Testis (tissue), 3 donors: ENCODE results near the gene ADAMTS7. TPM values are rescaled to one million over a fixed set of nuclear protein-coding genes. Genes with fewer than 3 reads are reported as not detected.
"Not testable (repeated sequence)": the region's sequence is repeated elsewhere in the genome, so short reads cannot be mapped to it uniquely, and the experiment has no call there.

Source experiments
- DNase-seq: peaks from one replicate; pipeline ENCODE4 v3.0.0-alpha.2; 2019
- H3K27ac ChIP-seq, 2 donors: fragments of 200-600 bp; sonication (generic); one replicate each; pipeline ENCODE4 v1.5.1; 2019
- H3K27me3 ChIP-seq: fragments of 200-600 bp; sonication (generic); one replicate; pipeline ENCODE4 v1.5.1; 2019
- H3K36me3 ChIP-seq: fragments of 200-600 bp; sonication (generic); one replicate; pipeline ENCODE4 v1.5.1; 2017; ENCODE audit warnings: low read depth; ENCODE audit errors: missing control alignments
- H3K4me1 ChIP-seq: fragments of 200-600 bp; sonication (generic); one replicate; pipeline ENCODE4 v1.5.1; 2019
- H3K4me3 ChIP-seq, 2 donors: fragments of 200-600 bp; sonication (generic); one replicate each; pipeline ENCODE4 v1.5.1; 2017 to 2019
- H3K9me3 ChIP-seq: fragments of 200-600 bp; sonication (generic); one replicate; pipeline ENCODE4 v1.5.1; 2017
- POLR2A ChIP-seq: fragments of 450-650 bp; IDR thresholded peaks from one replicate; pipeline ENCODE4 v1.6.1; 2017; ENCODE audit warnings: antibody characterized with exemption, mild to moderate bottlenecking, moderate library complexity
- WGBS, 2 donors: methylation state at CpG; one replicate each; pipeline ENCODE4 v1.1.5; 2018; 5-methylcytosine and 5-hydroxymethylcytosine counted together
- intact Hi-C: fragments of 100-400 bp; cut with DNase I; formaldehyde crosslinking; loops from one replicate; pipeline ENCODE4 v1.15.1; 2023; ENCODE audit warnings: low total_unique reads
- polyA plus RNA-seq: library from polyadenylated mRNA; stranded (reverse); fragments of 350-450 nt; fragmentation: Illumina TruSeq; extraction: RNeasy Lipid Tissue Mini Kit (QIAGEN cat#74804); gene quantifications from one replicate; pipeline ENCODE4 v1.2.3, GENCODE V29; 2014; ENCODE audit warnings: low read depth, low replicate concordance; ENCODE audit not compliant: insufficient read depth
- total RNA-seq, 2 donors: library from RNA; depleted of rRNA; stranded (reverse); fragments of >200 nt; gene quantifications; one replicate each; pipeline ENCODE4 v1.2.3, GENCODE V29; 2016
- TF ChIP-seq, protein P1 (sequence below), 3 experiments: fragments of 450-650 bp in 2 of 3; fragments of 200-600 bp in 1 of 3; sonication (generic) in 1 of 3; IDR thresholded peaks; one replicate each; pipeline ENCODE4 v1.5.1; 2016 to 2019; ENCODE audit warnings: antibody characterized with exemption in 3 of 3, mild to moderate bottlenecking in 2 of 3, moderate library complexity in 1 of 3

ADAMTS7 gene
- total and polyA plus RNA-seq, 3 donors from 2014 or later, result 5.7 to 11.9 (median 11.6) TPM

GRCh38 chr15:78788016-78788660, 23.1 kb downstream of the ADAMTS7 start:
- intact Hi-C loops, result no loop called here
- H3K4me3 ChIP-seq, result no peak overlapping the region
- 91% methylated on average over 14 of the region's 14 CpGs for WGBS, 2 donors
- no peak for DNase-seq
- no peaks in the 10 kb centered on the region for H3K27me3 ChIP-seq
- no peak overlapping the region for H3K27ac ChIP-seq
- no peaks in the 10 kb centered on the region for H3K36me3 ChIP-seq
- no peaks in the 10 kb centered on the region for H3K9me3 ChIP-seq
- TF ChIP-seq, protein P1, sequence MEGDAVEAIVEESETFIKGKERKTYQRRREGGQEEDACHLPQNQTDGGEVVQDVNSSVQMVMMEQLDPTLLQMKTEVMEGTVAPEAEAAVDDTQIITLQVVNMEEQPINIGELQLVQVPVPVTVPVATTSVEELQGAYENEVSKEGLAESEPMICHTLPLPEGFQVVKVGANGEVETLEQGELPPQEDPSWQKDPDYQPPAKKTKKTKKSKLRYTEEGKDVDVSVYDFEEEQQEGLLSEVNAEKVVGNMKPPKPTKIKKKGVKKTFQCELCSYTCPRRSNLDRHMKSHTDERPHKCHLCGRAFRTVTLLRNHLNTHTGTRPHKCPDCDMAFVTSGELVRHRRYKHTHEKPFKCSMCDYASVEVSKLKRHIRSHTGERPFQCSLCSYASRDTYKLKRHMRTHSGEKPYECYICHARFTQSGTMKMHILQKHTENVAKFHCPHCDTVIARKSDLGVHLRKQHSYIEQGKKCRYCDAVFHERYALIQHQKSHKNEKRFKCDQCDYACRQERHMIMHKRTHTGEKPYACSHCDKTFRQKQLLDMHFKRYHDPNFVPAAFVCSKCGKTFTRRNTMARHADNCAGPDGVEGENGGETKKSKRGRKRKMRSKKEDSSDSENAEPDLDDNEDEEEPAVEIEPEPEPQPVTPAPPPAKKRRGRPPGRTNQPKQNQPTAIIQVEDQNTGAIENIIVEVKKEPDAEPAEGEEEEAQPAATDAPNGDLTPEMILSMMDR (IDR thresholded peaks at IDR 0.05), result no peak
- no peak for TF ChIP-seq POLR2A
- H3K4me1 ChIP-seq, result no peaks in the 10 kb centered on the region

GRCh38 chr15:78782402-78782801, 28.9 kb downstream of the ADAMTS7 start:
- H3K27ac ChIP-seq, H3K27me3 ChIP-seq, H3K9me3 ChIP-seq, H3K4me3 ChIP-seq, DNase-seq, intact Hi-C loops, H3K4me1 ChIP-seq, H3K36me3 ChIP-seq: not testable (repeated sequence)
- 83 to 100% methylated on average over 1 to 2 of the region's 2 CpGs for WGBS, 2 donors

GRCh38 chr15:78781381-78781780, 29.9 kb downstream of the ADAMTS7 start:
- H3K27me3 ChIP-seq, H3K27ac ChIP-seq, intact Hi-C loops, H3K36me3 ChIP-seq, H3K4me1 ChIP-seq, H3K9me3 ChIP-seq, DNase-seq, H3K4me3 ChIP-seq: not testable (repeated sequence)
- 55 to 80% methylated on average over 1 to 4 of the region's 4 CpGs for WGBS, 2 donors

GRCh38 chr15:78779975-78780374, 31.3 kb downstream of the ADAMTS7 start:
- H3K27me3 ChIP-seq, H3K4me3 ChIP-seq, H3K27ac ChIP-seq, H3K9me3 ChIP-seq, H3K4me1 ChIP-seq, intact Hi-C loops, H3K36me3 ChIP-seq, DNase-seq: not testable (repeated sequence)
- whole genome bisulfite sequencing, 2 donors, result 50% methylated on average over 4 of the region's 9 CpGs; no CpG with 5 or more reads in 1 of the 2 donors

GRCh38 chr15:78779176-78779785, 32.0 kb downstream of the ADAMTS7 start:
- H3K27ac ChIP-seq, DNase-seq, H3K4me1 ChIP-seq, H3K27me3 ChIP-seq, H3K4me3 ChIP-seq, H3K9me3 ChIP-seq, H3K36me3 ChIP-seq, intact Hi-C loops: not testable (repeated sequence)
- 84 to 85% methylated on average over 4 to 11 of the region's 11 CpGs for WGBS, 2 donors

GRCh38 chr15:78778422-78778821, 32.8 kb downstream of the ADAMTS7 start:
- Histone ChIP-seq H3K4me1 (no peaks in the 10 kb centered on the region), H3K4me3 (no peak overlapping the region), H3K27ac (no peak overlapping the region), H3K9me3 (no peaks in the 10 kb centered on the region), H3K27me3 (no peaks in the 10 kb centered on the region), H3K36me3 (no peaks in the 10 kb centered on the region)
- 72 to 100% methylated on average over 3 to 5 of the region's 5 CpGs for WGBS, 2 donors
- DNase-seq, result no peak
- TF ChIP-seq, protein P1 (IDR thresholded peaks at IDR 0.05), result no peak
- intact Hi-C loops, result no loop called here

GRCh38 chr15:78777953-78778345, 33.3 kb downstream of the ADAMTS7 start:
- DNase-seq, H3K4me1 ChIP-seq, H3K36me3 ChIP-seq, H3K27ac ChIP-seq, H3K27me3 ChIP-seq, H3K9me3 ChIP-seq, intact Hi-C loops, H3K4me3 ChIP-seq: not testable (repeated sequence)
- WGBS, 2 donors, result 73 to 78% methylated on average over 5 to 12 of the region's 12 CpGs

DNA sequence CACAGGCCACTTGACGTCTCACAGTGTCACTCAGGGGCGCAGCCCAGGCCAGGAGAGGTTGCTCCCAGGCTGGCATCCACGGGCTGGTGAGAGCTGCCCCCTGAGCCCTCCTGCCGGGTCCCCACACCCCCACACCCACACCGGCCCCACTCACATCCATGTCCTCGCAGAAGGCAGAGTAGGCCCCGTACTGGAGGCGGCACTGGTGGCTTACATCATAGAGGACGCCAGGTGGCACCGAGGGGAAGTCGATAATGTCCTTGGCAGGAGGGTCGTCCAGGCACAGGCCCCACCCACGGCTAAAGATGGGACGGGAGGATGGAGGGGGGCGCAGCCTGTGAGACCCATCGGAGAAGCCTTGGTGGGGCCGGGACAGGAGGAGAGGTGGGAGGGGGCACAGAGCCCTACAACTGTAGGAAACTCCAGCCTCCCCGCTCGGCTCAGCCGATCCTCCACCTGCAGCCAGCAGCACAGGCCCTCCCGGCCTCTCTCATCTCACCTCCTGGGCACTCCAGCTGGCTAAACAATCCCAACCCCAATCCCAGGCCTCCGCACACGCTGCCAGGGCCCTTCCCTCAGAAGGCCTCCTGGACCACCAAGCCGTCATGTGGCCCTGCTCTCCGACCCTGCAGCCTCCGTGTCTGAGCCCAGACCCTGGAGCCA, 33.8 kb downstream of the ADAMTS7 start:
- H3K4me3 ChIP-seq, H3K36me3 ChIP-seq, intact Hi-C loops, H3K27me3 ChIP-seq, H3K4me1 ChIP-seq, DNase-seq, H3K9me3 ChIP-seq, H3K27ac ChIP-seq: not testable (repeated sequence)
- 73 to 86% methylated on average over 17 to 25 of the region's 26 CpGs for WGBS, 2 donors

GRCh38 chr15:78776046-78776925, 35.0 kb downstream of the ADAMTS7 start:
- intact Hi-C loops, DNase-seq, H3K9me3 ChIP-seq, H3K36me3 ChIP-seq, H3K4me3 ChIP-seq, H3K4me1 ChIP-seq, H3K27me3 ChIP-seq, H3K27ac ChIP-seq: not testable (repeated sequence)
- WGBS, 2 donors, result 72 to 86% methylated on average over 6 to 25 of the region's 25 CpGs
